Measurements from ENCODE around the gene METTL13. TPM values are rescaled to one million over a fixed set of nuclear protein-coding genes. Genes with fewer than 3 reads are reported as not detected.

METTL13 gene
- polyA plus RNA-seq, 1 donor from 2014 or later: 8.4 TPM

DNA sequence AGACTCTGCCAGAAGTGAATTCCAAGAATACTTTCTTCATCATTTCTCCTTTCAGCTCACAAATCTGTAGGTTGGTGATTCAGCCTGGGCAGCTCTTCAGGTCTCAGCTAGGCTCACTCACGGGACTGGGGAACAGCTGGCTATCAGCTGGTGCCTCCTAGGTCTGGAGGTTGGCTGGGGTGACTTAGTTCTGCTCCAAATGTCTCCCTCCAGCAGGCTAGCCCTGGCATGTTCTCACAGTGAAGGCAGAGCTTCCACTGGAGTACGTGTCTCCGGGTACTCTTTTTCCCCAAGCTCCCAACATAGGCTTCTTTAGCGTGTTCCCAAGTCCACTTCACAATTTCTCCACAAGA is 27.1 kb upstream of the METTL13 start:
- TF ChIP-seq CTCF (IDR thresholded peaks at IDR 0.05; ENCODE audit: poor library complexity, severe bottlenecking) (no peak), EZH2 (IDR thresholded peaks at IDR 0.05; ENCODE audit: borderline replicate concordance, insufficient read depth, low read length, poor library complexity, severe bottlenecking) (no peak), MXI1 (conservative IDR thresholded peaks at IDR 0.05; ENCODE audit: poor library complexity, severe bottlenecking) (no peak), POLR2AphosphoS5 (IDR thresholded peaks at IDR 0.05) (no peak), SMC3 (conservative IDR thresholded peaks at IDR 0.05; ENCODE audit: poor library complexity) (no peak), EP300 (conservative IDR thresholded peaks at IDR 0.05; ENCODE audit: poor library complexity, severe bottlenecking) (no peak), RAD21 (conservative IDR thresholded peaks at IDR 0.05) (no peak), TAF1 (IDR thresholded peaks at IDR 0.05; ENCODE audit: low read depth) (no peak)
- TF ChIP-seq, protein P1, sequence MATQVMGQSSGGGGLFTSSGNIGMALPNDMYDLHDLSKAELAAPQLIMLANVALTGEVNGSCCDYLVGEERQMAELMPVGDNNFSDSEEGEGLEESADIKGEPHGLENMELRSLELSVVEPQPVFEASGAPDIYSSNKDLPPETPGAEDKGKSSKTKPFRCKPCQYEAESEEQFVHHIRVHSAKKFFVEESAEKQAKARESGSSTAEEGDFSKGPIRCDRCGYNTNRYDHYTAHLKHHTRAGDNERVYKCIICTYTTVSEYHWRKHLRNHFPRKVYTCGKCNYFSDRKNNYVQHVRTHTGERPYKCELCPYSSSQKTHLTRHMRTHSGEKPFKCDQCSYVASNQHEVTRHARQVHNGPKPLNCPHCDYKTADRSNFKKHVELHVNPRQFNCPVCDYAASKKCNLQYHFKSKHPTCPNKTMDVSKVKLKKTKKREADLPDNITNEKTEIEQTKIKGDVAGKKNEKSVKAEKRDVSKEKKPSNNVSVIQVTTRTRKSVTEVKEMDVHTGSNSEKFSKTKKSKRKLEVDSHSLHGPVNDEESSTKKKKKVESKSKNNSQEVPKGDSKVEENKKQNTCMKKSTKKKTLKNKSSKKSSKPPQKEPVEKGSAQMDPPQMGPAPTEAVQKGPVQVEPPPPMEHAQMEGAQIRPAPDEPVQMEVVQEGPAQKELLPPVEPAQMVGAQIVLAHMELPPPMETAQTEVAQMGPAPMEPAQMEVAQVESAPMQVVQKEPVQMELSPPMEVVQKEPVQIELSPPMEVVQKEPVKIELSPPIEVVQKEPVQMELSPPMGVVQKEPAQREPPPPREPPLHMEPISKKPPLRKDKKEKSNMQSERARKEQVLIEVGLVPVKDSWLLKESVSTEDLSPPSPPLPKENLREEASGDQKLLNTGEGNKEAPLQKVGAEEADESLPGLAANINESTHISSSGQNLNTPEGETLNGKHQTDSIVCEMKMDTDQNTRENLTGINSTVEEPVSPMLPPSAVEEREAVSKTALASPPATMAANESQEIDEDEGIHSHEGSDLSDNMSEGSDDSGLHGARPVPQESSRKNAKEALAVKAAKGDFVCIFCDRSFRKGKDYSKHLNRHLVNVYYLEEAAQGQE (IDR thresholded peaks at IDR 0.05; ENCODE audit: borderline replicate concordance): no peak
- Histone ChIP-seq H3K9ac (ENCODE audit: low read length) (no peak overlapping the region), H3K4me2 (ENCODE audit: low read length) (no peak overlapping the region), H3K27me3 (ENCODE audit: insufficient read depth, low read depth, low read length) (no peaks in the 10 kb centered on the region), H4K20me1 (ENCODE audit: insufficient read depth) (no peaks in the 10 kb centered on the region), H3K9me3 (ENCODE audit: low read length) (no peaks in the 10 kb centered on the region), H3F3A (ENCODE audit: insufficient read depth, low read length, poor library complexity, severe bottlenecking) (no peaks in the 10 kb centered on the region), H3K36me3 (ENCODE audit: insufficient read depth, low read length) (no peaks in the 10 kb centered on the region), H3K79me2 (replicated peaks; ENCODE audit: insufficient read depth, low read length) (no peaks in the 10 kb centered on the region), H3K4me3 (ENCODE audit: low read length) (no peak overlapping the region), H2AFZ (ENCODE audit: low read depth, low read length) (no peak overlapping the region), H3K27ac (ENCODE audit: low read length) (no peak overlapping the region), H3K9me2 (ENCODE audit: insufficient read depth, low read length) (no peaks in the 10 kb centered on the region)

DNA sequence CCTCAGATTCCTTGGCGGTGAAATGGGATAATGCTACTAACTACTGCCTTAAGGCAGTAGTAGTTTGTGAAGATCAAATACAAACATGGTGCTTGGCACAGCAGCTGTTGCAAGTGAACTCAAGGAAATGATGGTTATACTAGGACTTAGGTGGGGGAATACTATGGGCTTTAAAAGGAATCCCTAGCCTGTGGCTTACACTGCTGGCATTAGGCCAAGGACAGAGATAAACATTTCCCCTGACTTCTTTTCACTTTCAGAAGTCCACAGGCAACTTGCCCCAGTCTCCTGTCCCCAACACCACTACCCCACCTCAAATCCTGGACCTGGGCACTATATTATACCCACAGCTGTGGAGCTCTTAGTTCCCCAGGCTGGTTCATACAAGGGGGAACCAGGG is 26.5 kb upstream of the METTL13 start:
- Histone ChIP-seq H2AFZ (ENCODE audit: low read depth, low read length) (no peak overlapping the region), H3K4me2 (ENCODE audit: low read length) (no peak overlapping the region), H3K27ac (ENCODE audit: low read length) (no peak overlapping the region), H3K79me2 (replicated peaks; ENCODE audit: insufficient read depth, low read length) (no peaks in the 10 kb centered on the region), H3K36me3 (ENCODE audit: insufficient read depth, low read length) (no peaks in the 10 kb centered on the region), H3K9me3 (ENCODE audit: low read length) (no peaks in the 10 kb centered on the region), H3F3A (ENCODE audit: insufficient read depth, low read length, poor library complexity, severe bottlenecking) (no peaks in the 10 kb centered on the region), H3K27me3 (ENCODE audit: insufficient read depth, low read depth, low read length) (no peaks in the 10 kb centered on the region), H3K9me2 (ENCODE audit: insufficient read depth, low read length) (no peaks in the 10 kb centered on the region), H4K20me1 (ENCODE audit: insufficient read depth) (no peaks in the 10 kb centered on the region), H3K4me3 (ENCODE audit: low read length) (no peak overlapping the region), H3K9ac (ENCODE audit: low read length) (no peak overlapping the region)
- TF ChIP-seq RAD21 (conservative IDR thresholded peaks at IDR 0.05): no peak
- TF ChIP-seq CTCF (IDR thresholded peaks at IDR 0.05; ENCODE audit: poor library complexity, severe bottlenecking): no peak
- TF ChIP-seq, protein P1 (IDR thresholded peaks at IDR 0.05; ENCODE audit: borderline replicate concordance): no peak
- TF ChIP-seq POLR2AphosphoS5 (IDR thresholded peaks at IDR 0.05): no peak
- no peak for TF ChIP-seq MXI1 (conservative IDR thresholded peaks at IDR 0.05; ENCODE audit: poor library complexity, severe bottlenecking)
- TF ChIP-seq EZH2 (IDR thresholded peaks at IDR 0.05; ENCODE audit: borderline replicate concordance, insufficient read depth, low read length, poor library complexity, severe bottlenecking): no peak
- no peak for TF ChIP-seq SMC3 (conservative IDR thresholded peaks at IDR 0.05; ENCODE audit: poor library complexity)
- no peak for TF ChIP-seq TAF1 (IDR thresholded peaks at IDR 0.05; ENCODE audit: low read depth)
- no peak for TF ChIP-seq EP300 (conservative IDR thresholded peaks at IDR 0.05; ENCODE audit: poor library complexity, severe bottlenecking)

Data from neural cell (in vitro differentiated cells).